HEK293 (cell line): ENCODE measurements around the gene ANO1.

Experiments
- CTCF ChIA-PET: fragments of 350-600 bp; formaldehyde crosslinking; extraction: SDS; loops from one replicate; lab custom pipeline; 2021; ENCODE audit warnings: antibody characterized with exemption; lab: Yijun Ruan, JAX
- POLR2A ChIA-PET: fragments of 300-600 bp; formaldehyde crosslinking; extraction: SDS; loops from one replicate; lab custom pipeline; 2020; ENCODE audit warnings: antibody characterized with exemption, inconsistent platforms; lab: Yijun Ruan, JAX
- H3K27ac ChIP-seq: fragments of 200-500 bp; sonication (Bioruptor generic); 2 replicates; pipeline ENCODE4 v1.5.1; 2014; ENCODE audit warnings: low read depth, low read length, control low read depth, inconsistent platforms; ENCODE audit errors: extremely low read depth
- H3K36me3 ChIP-seq, 2 experiments: fragments of 200-500 bp in 1 of 2; sonication (Bioruptor generic) in 1 of 2; 1 replicate in 1 of 2; 2 replicates in 1 of 2; pipeline ENCODE4 v1.5.1; 2014 to 2017; ENCODE audit warnings: inconsistent platforms in 2 of 2, low read length in 2 of 2; ENCODE audit not compliant: control insufficient read depth in 2 of 2, insufficient read depth in 1 of 2
- H3K4me1 ChIP-seq: fragments of 200-500 bp; sonication (Bioruptor generic); 2 replicates; pipeline ENCODE4 v1.5.1; 2014; ENCODE audit warnings: mild to moderate bottlenecking, low read length, inconsistent platforms; ENCODE audit not compliant: control insufficient read depth, insufficient read depth
- H3K4me3 ChIP-seq: 2 replicates; pipeline ENCODE4 v1.5.1; 2011; ENCODE audit warnings: low read depth, mild to moderate bottlenecking, control low read depth, low read length, moderate library complexity
- H3K9me3 ChIP-seq: fragments of 200-500 bp; sonication (Bioruptor generic); 2 replicates; pipeline ENCODE4 v1.5.1; 2014; ENCODE audit warnings: low read depth, low read length, inconsistent platforms; ENCODE audit not compliant: control insufficient read depth, insufficient read depth
- OVOL3 ChIP-seq: fragments of 450-650 bp; formaldehyde crosslinking; IDR thresholded peaks from 2 replicates; pipeline ENCODE4 v1.5.1; 2016; ENCODE audit warnings: missing biosample characterization, missing genetic modification characterization
- SP7 ChIP-seq: fragments of 450-650 bp; formaldehyde crosslinking; IDR thresholded peaks from 2 replicates; pipeline ENCODE4 v1.5.1; 2016; ENCODE audit warnings: missing biosample characterization, missing genetic modification characterization
- ZBTB11 ChIP-seq: fragments of 450-650 bp; formaldehyde crosslinking; conservative IDR thresholded peaks from 2 replicates; pipeline ENCODE4 v1.5.1; 2016; ENCODE audit warnings: low read depth, missing biosample characterization, missing genetic modification characterization
- ZBTB8A ChIP-seq: fragments of 450-650 bp; formaldehyde crosslinking; IDR thresholded peaks from 2 replicates; pipeline ENCODE4 v1.5.1; 2016; ENCODE audit warnings: missing biosample characterization, missing genetic modification characterization
- ZNF138 ChIP-seq: fragments of 450-650 bp; formaldehyde crosslinking; IDR thresholded peaks from 2 replicates; pipeline ENCODE4 v1.5.1; 2016; ENCODE audit warnings: missing biosample characterization, missing genetic modification characterization, borderline replicate concordance
- ZNF169 ChIP-seq: fragments of 450-650 bp; formaldehyde crosslinking; IDR thresholded peaks from 2 replicates; pipeline ENCODE4 v1.5.1; 2016; ENCODE audit warnings: missing biosample characterization, missing genetic modification characterization
- ZNF341 ChIP-seq: fragments of 450-650 bp; formaldehyde crosslinking; IDR thresholded peaks from 2 replicates; pipeline ENCODE4; 2016; ENCODE audit warnings: low read depth, missing biosample characterization, missing genetic modification characterization
- ZNF366 ChIP-seq: fragments of 450-650 bp; formaldehyde crosslinking; conservative IDR thresholded peaks from 2 replicates; pipeline ENCODE4 v1.5.1; 2016; ENCODE audit warnings: missing biosample characterization, missing genetic modification characterization
- ZNF404 ChIP-seq: fragments of 450-650 bp; formaldehyde crosslinking; IDR thresholded peaks from 2 replicates; pipeline ENCODE4 v1.5.1; 2017; ENCODE audit warnings: missing biosample characterization, missing genetic modification characterization
- ZNF514 ChIP-seq: fragments of 450-650 bp; formaldehyde crosslinking; IDR thresholded peaks from 2 replicates; pipeline ENCODE4 v1.5.1; 2016; ENCODE audit warnings: missing biosample characterization, missing genetic modification characterization
- ZNF561 ChIP-seq: fragments of 450-650 bp; IDR thresholded peaks from 2 replicates; pipeline ENCODE4 v1.5.1; 2018; ENCODE audit warnings: missing biosample characterization, missing genetic modification characterization, borderline replicate concordance
- ZNF571 ChIP-seq: fragments of 450-650 bp; formaldehyde crosslinking; IDR thresholded peaks from 2 replicates; pipeline ENCODE4 v1.5.0; 2017; ENCODE audit warnings: missing biosample characterization, missing genetic modification characterization
- ZNF621 ChIP-seq: fragments of 450-650 bp; formaldehyde crosslinking; IDR thresholded peaks from 2 replicates; pipeline ENCODE4 v1.5.1; 2017; ENCODE audit warnings: missing biosample characterization, missing genetic modification characterization
- ZNF670 ChIP-seq: fragments of 450-650 bp; formaldehyde crosslinking; IDR thresholded peaks from 2 replicates; pipeline ENCODE4 v1.5.1; 2016; ENCODE audit warnings: missing biosample characterization, missing genetic modification characterization, low read depth
- ZNF701 ChIP-seq: fragments of 450-650 bp; formaldehyde crosslinking; IDR thresholded peaks from 2 replicates; pipeline ENCODE4 v1.5.1; 2016; ENCODE audit warnings: missing biosample characterization, missing genetic modification characterization
- ZNF747 ChIP-seq: fragments of 450-650 bp; formaldehyde crosslinking; IDR thresholded peaks from 2 replicates; pipeline ENCODE4 v1.5.1; 2016; ENCODE audit warnings: missing biosample characterization, missing genetic modification characterization
- TF ChIP-seq, protein P1 (sequence below): fragments of 450-650 bp; formaldehyde crosslinking; IDR thresholded peaks from 2 replicates; pipeline ENCODE4 v1.5.1; 2016; ENCODE audit warnings: missing biosample characterization, missing genetic modification characterization
- TF ChIP-seq, protein P2 (sequence below): fragments of 450-650 bp; formaldehyde crosslinking; IDR thresholded peaks from 2 replicates; pipeline ENCODE4 v1.5.1; 2016; ENCODE audit warnings: missing biosample characterization, missing genetic modification characterization
- TF ChIP-seq, protein P3 (sequence below): fragments of 450-650 bp; formaldehyde crosslinking; IDR thresholded peaks from 2 replicates; pipeline ENCODE4 v1.5.1; 2016; ENCODE audit warnings: missing biosample characterization, missing genetic modification characterization

The ANO1 gene

GRCh38 chr11:70229737-70230136 is 151.6 kb downstream of the ANO1 start:
- Histone ChIP-seq H3K4me3 (no peak overlapping the region), H3K4me1 (no peaks in the 10 kb centered on the region)
- TF ChIP-seq ZNF571 (tag by site-specific recombination) (no peak), ZNF366 (tag by site-specific recombination) (no peak), ZNF169 (tag by site-specific recombination) (no peak)
- TF ChIP-seq, all 188 proteins: peak for 0
- ChIA-PET CTCF (interaction anchor here (0.6 kb wide), 1 partner anchor 286 kb away, joined by 3 read pairs; no protein-coding TSS in a partner anchor), POLR2A (no interaction called here)
- Histone ChIP-seq H3K9me3 (no peaks in the 10 kb centered on the region), H3K36me3 (no peaks in the 10 kb centered on the region), H3K27ac (no peak overlapping the region)

- POLR2A ChIA-PET: no interaction called here
- H3K9me3 ChIP-seq: no peaks in the 10 kb centered on the region
- TF ChIP-seq ZNF621 (tag by site-specific recombination) (no peak), ZNF514 (no peak), SP7 (tag by site-specific recombination) (no peak), ZNF138 (no peak), ZNF670 (tag by site-specific recombination) (no peak), ZNF561 (tag by site-specific recombination) (no peak), ZBTB8A (tag by site-specific recombination) (no peak)
- TF ChIP-seq, protein P1, sequence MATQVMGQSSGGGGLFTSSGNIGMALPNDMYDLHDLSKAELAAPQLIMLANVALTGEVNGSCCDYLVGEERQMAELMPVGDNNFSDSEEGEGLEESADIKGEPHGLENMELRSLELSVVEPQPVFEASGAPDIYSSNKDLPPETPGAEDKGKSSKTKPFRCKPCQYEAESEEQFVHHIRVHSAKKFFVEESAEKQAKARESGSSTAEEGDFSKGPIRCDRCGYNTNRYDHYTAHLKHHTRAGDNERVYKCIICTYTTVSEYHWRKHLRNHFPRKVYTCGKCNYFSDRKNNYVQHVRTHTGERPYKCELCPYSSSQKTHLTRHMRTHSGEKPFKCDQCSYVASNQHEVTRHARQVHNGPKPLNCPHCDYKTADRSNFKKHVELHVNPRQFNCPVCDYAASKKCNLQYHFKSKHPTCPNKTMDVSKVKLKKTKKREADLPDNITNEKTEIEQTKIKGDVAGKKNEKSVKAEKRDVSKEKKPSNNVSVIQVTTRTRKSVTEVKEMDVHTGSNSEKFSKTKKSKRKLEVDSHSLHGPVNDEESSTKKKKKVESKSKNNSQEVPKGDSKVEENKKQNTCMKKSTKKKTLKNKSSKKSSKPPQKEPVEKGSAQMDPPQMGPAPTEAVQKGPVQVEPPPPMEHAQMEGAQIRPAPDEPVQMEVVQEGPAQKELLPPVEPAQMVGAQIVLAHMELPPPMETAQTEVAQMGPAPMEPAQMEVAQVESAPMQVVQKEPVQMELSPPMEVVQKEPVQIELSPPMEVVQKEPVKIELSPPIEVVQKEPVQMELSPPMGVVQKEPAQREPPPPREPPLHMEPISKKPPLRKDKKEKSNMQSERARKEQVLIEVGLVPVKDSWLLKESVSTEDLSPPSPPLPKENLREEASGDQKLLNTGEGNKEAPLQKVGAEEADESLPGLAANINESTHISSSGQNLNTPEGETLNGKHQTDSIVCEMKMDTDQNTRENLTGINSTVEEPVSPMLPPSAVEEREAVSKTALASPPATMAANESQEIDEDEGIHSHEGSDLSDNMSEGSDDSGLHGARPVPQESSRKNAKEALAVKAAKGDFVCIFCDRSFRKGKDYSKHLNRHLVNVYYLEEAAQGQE (tag by site-specific recombination): no peak
- TF ChIP-seq, protein P2, sequence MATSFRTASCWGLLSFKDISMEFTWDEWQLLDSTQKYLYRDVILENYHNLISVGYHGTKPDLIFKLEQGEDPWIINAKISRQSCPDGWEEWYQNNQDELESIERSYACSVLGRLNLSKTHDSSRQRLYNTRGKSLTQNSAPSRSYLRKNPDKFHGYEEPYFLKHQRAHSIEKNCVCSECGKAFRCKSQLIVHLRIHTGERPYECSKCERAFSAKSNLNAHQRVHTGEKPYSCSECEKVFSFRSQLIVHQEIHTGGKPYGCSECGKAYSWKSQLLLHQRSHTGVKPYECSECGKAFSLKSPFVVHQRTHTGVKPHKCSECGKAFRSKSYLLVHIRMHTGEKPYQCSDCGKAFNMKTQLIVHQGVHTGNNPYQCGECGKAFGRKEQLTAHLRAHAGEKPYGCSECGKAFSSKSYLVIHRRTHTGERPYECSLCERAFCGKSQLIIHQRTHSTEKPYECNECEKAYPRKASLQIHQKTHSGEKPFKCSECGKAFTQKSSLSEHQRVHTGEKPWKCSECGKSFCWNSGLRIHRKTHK (tag by site-specific recombination): no peak
- no peaks in the 10 kb centered on the region for H3K36me3 ChIP-seq
- H3K27ac ChIP-seq: no peak overlapping the region
- CTCF ChIA-PET: interaction anchor here (0.6 kb wide), 1 partner anchor 287 kb away, joined by 3 read pairs; no protein-coding TSS in a partner anchor
- no peaks in the 10 kb centered on the region for H3K4me1 ChIP-seq
- no peak overlapping the region for H3K4me3 ChIP-seq
Observed at GRCh38 chr11:70230151-70230839, 152.2 kb downstream of the ANO1 start.

DNA sequence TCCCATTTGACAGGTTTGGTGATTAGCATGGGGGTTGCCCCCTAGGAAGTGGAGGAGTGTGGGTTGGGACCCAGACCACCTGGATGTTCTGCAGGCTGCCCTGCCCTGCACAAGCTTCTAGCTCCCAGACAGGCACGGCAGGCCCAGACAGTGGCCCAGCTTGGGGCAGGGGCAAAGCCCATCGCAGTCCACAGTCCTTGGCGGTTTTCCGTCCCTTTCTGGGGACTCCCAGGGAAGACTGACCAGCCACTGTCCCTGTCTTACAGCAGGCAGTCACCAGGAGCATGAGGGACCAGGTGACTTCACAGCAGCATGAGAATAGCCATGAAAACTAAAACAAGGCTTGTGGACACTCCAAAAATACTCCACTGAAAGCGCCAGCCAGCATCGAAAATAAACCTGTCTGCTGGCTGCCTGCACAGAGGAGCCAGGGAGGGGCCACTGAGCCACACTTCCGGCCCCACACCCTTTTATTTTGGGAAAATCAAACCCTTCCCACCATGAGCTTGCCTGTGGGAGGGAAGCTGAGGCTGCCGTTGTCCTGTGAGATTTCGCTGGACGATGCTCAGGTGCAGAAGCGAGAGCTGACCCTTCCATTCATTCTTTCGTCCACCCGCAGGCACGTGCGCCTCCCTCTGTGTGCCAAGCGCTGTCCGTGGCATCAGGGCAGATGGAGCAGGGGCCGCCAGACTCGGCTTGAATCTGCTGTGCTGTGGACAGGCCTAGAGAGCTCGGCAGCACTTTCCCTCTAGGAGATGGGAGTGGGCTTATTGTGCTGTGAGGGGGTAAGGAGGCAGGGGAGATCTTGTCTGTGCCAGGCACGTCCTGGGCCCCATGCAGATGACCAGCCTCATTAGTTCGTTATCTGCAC is 153.0 kb downstream of the ANO1 start:
- H3K4me1 ChIP-seq: no peaks in the 10 kb centered on the region
- H3K36me3 ChIP-seq: no peaks in the 10 kb centered on the region
- H3K4me3 ChIP-seq: no peak overlapping the region
- ChIA-PET POLR2A (no interaction called here), CTCF (no interaction called here)
- H3K9me3 ChIP-seq: no peaks in the 10 kb centered on the region
- H3K27ac ChIP-seq: no peak overlapping the region
- TF ChIP-seq ZNF747 (tag by site-specific recombination) (no peak), ZNF404 (tag by site-specific recombination) (no peak), ZNF701 (tag by site-specific recombination) (no peak), OVOL3 (tag by site-specific recombination) (no peak), ZBTB11 (tag by site-specific recombination) (no peak), ZNF341 (tag by site-specific recombination) (no peak)
- TF ChIP-seq, protein P3, sequence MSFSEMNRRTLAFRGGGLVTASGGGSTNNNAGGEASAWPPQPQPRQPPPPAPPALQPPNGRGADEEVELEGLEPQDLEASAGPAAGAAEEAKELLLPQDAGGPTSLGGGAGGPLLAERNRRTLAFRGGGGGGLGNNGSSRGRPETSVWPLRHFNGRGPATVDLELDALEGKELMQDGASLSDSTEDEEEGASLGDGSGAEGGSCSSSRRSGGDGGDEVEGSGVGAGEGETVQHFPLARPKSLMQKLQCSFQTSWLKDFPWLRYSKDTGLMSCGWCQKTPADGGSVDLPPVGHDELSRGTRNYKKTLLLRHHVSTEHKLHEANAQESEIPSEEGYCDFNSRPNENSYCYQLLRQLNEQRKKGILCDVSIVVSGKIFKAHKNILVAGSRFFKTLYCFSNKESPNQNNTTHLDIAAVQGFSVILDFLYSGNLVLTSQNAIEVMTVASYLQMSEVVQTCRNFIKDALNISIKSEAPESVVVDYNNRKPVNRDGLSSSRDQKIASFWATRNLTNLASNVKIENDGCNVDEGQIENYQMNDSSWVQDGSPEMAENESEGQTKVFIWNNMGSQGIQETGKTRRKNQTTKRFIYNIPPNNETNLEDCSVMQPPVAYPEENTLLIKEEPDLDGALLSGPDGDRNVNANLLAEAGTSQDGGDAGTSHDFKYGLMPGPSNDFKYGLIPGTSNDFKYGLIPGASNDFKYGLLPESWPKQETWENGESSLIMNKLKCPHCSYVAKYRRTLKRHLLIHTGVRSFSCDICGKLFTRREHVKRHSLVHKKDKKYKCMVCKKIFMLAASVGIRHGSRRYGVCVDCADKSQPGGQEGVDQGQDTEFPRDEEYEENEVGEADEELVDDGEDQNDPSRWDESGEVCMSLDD (tag by site-specific recombination): no peak
